HG03045 (cell line): ENCODE results near the gene RSF1.

Experiments used
- ATAC-seq: cut with Tn5 transposase; IDR thresholded peaks from one replicate; pipeline ENCODE4 v1.9.1; 2021; ENCODE audit warnings: mild to moderate bottlenecking, moderate library complexity; ENCODE audit not compliant: unreplicated experiment

The RSF1 gene

DNA sequence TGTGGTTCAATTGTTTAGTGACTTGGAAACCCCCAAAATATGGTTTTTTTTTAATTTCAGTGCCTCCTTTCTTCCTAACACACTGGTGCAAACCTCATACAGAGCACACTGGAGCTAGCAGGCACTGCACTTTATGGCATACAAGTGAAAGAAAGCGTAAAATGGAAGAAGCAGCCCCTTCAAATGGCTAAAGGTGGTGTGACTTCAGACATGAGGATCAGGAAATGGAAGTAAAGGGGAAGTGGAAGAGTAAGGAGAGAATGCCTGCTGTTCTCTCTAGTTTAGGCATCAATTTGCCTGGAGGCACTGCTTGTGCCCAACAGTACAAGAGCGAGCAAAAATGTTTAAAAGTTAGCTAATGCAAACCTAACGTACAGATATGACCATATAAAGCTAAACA is 5.7 kb downstream of the RSF1 start:
- no peak for ATAC-seq

DNA sequence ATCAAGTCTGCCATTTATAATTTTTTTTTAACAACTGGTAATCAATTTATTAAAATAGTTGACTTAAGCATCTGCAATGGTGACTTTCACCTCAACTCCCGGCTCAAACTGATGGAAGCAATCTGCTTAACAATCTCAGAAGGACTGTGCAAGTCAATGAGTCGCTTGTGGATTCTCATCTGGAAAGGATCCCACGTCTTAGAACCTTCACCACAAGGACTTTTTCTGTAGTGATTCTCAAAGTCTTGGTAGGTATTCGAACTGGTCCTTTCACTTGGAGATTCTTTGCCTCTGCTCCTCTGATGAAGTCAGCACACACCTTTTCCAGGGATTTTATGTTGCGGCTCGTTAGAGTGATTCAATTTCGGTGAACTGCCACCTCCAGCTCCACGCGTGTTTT is 7.3 kb downstream of the RSF1 start:
- no peak for ATAC-seq

DNA sequence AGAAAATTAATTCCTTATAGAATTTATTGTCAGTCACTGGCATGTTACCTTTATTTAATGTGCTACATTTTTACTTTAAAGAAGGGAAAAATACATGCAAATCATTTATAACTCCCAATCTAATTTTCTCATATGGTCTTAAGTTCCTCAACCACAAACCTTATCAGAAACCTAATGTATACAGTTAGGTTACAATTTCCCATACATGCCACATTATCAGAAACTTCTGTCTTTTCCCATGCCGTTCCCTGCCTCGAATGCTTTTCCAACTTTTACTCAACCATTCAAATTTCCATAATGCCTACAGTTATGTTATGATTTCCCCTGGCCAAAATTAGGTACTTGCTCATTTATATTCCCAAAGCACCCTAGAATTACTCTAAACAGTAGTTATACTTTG is 13.5 kb downstream of the RSF1 start:
- no peak for ATAC-seq

DNA sequence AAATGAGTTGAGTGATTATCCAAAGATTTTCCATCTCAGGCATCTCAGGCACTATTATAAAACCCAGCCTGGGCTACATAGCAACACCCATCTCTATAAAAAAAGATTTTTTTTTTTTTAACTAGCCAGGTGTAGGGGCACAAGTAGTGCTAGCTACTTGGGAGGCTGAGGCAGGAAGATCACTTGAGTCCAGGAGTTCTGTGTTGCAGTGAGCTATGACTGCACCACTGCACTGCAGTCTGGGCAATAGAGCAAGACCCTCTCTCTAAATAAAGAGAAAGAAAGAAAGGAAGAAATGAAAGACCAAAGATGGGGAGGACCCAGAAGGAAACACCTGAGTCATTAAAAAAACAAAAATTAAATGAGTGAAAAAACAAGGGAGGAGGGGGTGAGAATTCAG is 14.1 kb downstream of the RSF1 start:
- ATAC-seq = no peak

DNA sequence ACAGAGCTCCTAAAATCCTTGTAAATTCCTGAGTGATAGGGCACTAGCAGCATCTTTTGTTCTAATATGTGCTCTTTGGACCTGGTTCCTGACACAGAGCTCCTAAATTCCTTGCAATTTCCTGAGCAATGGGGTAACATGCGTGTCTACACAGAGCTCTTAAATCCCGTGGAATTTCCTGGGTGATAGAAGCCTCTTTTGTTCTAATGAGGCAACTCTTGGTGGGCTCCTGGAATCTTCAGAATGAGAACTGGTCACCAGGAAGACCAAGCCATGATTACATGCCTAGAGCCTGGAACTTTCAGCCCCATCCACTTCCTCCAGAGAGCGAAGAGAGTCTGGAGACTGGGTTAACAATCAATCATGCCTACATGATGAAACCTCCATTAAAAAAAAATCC is 19.0 kb downstream of the RSF1 start:
- no peak for ATAC-seq

DNA sequence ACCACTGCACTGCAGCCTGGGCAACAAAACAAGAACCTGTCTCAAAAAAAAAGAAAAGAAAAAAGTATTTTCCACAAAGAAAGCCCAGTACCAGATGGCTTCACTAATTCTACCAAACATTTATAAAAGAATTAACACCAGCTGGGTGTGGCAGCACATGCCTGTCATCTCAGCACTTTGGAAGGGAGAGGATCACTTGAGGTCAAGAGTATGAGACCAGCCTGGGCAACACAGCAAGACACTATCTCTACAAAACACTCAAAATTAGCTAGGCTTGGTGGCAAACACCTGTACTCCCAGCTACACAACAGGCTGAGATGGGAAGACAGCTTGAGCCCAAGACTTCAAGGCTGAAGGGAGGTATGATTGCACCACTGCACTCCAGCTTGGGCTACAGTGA is 20.1 kb downstream of the RSF1 start:
- ATAC-seq = no peak

DNA sequence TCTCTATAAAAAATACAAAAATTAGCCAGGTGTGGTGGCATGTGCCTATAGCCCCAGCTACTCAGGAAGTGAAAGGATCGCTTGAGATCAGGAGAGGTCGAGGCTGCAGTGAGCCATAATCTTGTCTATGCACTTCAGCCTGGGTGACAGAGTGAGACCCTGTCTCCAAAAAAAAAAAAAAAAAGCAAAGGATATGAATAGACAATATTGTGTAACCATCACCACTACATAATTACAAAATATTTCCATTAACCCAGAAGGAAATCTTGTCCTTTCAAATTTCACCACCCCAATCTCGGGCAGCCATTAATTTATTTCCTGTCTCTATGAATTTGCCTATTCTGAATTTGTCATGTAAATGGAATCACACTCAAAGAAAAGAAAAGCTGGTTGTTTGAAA is 21.2 kb downstream of the RSF1 start:
- no peak for ATAC-seq

DNA sequence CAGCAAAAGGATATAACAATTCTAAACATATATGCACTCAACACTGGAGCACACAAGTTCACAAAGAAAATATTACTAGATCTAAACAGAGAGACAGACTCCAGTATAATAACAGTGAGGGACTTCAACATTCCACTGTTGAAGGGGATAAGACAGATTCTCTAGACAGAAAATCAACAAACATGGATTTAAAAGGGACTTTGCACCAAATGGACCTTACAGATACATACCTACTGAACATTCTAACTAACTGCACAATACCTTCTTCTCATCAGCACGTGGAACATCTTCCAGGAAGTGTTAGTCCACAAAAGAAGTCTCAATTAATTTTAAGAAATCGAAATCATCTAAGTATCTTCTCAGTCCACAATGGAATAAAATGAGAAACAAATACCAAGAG is 26.6 kb downstream of the RSF1 start:
- ATAC-seq = no peak

DNA sequence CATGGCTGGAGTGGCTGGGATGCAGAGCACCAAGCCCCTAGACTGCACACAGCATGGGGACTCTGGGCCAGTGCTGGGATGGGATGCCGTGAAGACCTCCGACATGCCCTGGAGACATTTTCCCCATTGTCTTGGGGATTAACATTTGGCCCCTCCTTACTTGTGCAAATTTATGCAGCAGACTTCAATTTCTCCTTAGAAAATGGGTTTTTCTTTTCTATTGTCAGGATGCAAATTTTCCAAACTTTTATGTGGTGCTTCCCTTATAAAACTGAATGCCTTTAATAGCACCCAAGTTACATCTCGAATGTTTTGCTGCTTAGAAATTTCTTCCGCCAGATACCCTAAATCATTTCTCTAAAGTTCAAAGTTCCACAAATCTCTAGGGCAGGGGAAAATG is 29.2 kb downstream of the RSF1 start:
- no peak for ATAC-seq

DNA sequence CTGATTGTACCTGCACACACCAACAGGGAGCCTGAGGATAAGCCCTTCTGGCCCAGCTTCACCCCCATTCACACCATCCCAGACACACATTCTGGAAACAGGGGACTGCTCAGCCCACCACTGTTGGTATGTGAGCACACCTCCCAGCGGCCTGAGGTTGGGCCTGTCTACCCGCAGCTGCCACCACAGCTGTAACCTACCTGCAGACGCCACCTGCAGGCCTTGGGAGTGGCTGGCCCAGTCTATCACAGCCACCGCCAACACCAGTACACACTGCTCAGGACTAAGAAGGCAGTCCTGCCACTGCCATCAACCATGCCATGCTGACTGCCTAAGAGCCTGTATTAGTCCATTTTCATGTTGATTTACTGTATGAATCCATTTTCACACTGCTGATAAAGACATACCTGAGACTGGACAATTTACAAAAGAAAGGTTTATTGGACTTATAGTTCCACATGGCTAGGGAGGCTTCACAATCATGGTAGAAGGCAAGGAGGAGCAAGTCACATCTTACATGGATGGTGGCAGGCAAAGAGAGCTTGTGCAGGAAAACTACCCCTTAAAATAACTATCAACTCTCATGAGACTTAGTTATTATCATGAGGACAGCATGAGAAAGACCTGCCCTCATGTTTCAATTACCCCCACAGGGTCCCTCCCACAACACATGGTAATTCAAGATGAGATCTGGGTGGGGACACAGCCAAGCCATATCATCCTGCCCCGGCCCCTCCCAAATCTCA is 30.6 kb downstream of the RSF1 start:
- no peak for ATAC-seq

DNA sequence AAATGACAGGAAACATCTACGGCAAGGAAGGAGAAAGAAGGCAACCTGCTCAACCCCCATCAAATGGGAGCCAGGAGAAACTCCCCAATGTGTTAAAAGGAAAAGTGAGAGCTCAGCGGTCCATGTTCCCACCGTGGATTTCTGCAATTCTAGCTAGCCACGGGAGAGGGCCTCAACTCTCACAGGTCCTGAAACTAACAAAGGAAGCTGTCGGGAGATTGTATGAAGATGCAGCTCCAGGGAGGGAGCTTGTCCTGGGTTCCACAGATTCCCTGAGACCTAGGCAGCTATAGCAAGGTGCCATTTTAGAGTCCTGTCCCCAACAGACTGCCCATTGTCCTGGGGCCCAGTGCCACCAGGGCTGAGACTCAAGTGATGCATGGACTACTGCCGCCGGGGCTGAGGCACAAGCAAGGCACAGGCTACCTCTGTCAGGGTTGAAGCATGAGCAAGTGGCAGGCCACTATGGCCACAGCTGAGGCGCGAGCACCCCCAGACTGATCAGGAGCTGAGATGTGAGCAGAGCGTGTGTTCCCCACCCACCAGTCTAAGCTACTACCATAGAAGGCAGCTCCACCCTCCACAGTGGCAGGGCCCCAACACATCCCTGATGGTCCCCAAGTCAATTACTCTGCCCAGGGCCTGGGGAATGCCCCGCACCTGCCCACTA is 31.3 kb downstream of the RSF1 start:
- no peak for ATAC-seq

DNA sequence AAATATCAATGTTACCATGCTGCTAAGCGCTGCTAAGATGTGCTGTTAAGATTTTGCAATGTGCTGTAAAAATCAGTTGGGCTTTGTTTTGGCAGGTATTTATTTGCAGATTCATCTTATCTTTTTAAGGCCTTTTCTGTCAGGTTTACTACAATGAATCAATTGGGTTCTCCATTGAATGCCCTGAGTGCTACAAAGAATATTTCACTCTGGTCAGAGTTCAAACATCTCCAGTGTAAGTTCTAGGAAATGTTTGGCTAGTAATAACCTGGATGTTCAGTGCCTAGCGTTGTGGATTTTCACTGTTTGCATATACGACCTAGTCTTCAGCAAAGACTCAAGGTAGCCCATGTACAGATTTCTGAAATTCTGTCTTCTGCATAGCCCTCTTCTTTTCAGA is 36.0 kb downstream of the RSF1 start:
- no peak for ATAC-seq

DNA sequence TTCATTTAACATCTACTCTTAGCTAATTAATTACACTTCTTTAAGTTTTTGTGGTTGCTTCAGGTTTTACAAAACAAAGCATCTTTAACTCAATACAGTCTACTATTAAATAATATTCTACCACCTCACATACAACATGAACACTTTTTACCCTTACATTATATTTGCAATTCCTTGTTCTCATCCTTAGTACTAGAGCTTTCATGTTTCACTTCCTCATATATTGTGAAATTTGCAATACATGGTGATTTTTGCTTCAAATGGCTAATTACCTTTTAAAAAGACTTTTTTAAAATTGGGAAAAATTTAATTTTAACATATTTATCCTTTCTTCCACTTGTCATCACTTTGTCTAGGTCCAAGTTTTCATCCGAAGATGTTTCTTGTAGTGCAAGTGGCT is 37.5 kb downstream of the RSF1 start:
- ATAC-seq = no peak

DNA sequence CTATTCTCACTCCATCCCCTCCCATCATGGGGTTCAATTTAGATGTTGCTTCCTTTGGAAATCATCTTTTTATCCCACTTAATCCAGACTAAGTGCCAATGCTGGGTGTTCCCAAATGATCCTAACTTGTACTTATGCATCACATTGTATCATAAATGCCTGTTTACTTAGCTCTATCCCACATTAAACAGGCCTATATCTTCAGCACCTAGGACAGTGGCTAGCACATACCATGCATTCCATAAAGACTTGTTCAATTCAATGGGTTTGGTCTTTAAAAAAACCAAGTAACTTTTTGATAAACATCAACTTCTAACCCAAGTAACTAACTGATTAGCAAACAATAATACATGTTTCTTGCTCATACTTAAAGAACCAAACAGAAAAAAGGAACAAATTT is 40.6 kb downstream of the RSF1 start:
- ATAC-seq = no peak

DNA sequence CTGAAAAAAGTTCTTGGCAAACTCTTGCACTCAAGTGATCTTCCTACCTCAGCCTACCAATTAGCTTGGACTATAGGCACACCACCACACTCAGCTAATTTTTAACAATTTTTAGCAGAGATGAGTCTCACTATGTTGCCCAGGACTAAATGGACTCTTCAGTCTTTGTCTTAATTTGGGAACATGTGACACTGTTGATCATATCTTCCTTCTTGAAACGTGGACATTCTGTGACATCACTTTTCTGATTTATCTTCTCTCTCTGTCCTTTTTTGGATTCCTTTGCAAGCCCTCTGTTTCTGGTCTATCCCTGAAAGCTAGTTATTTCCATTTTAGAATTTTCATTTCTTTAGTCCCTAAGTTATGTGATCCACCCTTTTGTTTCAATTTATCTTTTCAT is 42.0 kb downstream of the RSF1 start:
- no peak for ATAC-seq

DNA sequence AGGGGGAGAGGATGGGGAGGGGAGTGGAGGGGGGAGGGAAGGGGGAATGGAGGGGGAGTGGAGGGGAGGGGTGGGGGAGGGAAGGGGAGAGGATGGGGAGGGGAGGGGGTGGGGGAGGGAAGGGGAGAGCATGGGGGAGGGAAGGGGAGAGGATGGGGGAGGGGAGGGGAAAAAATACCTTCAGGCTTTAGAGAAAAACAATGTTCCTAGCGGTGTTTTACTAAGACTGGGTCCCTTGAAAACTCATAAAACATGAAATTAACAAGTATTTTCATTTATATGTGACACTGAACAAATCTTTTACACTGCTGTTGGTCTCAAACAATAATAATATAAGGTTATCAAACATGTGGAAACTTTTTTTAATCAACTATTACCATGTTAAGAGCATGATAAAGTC is 42.4 kb downstream of the RSF1 start:
- ATAC-seq = no peak

DNA sequence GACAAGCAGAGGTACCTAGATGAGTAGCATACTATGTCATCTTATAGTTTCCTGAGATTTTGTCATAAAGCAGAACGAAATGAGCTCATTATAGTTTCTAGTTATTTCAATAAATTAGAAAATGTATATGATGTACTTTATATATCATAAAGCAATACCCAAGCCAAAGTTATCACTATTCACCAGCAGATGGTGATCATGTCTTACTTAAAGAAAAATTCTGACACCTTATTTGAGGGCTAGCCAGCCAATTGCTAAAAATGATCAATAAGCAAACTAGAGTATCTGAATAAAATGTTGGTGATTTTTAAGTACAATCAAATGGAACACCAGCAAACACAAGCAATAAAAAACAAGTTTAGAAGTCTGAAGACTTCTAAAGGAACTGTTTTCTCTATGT is 44.1 kb downstream of the RSF1 start:
- no peak for ATAC-seq

DNA sequence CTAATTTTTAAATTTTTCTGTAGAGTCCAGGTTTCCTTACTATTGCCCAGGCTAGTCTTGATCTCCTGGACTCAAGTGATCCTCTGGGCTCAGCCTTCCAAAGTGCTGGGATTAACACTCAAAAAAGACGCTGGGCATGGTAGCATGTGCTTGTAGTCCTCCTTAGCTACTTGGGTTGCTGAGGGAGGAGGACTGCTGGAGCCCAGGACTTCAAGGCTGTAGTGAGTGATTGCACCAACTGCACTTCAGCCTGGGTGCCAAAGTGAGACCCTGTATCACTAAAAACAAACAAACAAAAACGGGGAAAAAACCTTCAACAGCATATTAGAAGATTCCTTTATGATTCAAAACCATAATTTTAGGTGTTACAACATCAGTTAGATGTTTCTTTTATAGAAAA is 44.6 kb downstream of the RSF1 start:
- ATAC-seq = no peak

DNA sequence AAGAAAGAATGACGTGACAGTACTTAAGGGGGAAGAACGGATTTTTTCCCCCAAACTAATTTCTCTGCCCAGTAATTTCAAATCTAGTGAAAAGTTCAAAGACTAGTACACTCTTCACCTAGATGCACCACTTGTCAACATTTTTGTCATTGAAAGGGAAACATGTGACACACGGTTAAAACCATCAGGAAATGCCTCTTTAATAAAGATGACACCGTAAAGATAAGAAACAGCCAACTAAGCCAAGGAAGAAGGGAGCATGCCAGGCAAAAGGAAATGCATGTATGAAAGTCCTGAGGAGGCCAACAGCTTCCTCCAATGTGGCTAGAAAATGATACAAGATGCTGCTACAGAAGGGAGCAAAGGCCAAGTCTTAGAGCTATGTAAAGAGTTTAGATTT is 49.4 kb downstream of the RSF1 start:
- ATAC-seq = no peak

DNA sequence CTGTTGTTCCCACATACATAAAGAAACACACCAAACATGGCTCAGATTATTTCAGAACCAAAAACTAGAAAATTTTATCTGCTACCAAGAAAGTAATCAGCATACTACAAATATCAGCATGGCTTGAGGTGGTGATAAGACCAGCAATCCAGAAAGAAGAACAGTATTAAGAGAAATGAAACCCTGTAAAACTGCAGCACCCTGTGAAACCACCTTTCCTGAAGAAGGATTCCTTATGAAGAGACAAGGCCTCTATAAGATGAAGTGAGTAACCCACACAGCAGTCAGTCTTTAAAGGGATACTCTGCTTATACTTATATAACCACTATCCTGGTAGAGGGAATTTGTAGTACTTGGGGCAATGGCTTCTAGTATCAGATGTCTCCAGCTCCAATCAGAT is 49.9 kb downstream of the RSF1 start:
- no peak for ATAC-seq

DNA sequence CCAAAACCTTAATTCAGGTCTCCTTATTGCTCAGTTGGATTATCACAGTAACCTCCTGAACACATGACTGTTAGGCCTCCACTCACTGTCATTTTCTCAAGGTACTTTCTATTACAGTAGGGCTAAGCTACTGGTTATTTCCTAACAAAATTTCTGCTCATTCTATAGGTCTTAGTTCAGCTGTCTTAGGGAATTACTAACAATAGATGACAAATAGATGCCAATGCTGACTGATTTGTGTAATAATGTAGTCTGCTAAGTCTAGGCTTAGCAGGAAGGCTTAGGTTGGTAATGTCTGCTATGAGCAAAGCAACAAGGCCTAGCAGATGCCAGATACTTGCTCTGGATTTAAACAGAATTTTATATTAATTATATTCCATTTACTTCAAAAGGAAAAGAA is 58.1 kb downstream of the RSF1 start:
- ATAC-seq = no peak

DNA sequence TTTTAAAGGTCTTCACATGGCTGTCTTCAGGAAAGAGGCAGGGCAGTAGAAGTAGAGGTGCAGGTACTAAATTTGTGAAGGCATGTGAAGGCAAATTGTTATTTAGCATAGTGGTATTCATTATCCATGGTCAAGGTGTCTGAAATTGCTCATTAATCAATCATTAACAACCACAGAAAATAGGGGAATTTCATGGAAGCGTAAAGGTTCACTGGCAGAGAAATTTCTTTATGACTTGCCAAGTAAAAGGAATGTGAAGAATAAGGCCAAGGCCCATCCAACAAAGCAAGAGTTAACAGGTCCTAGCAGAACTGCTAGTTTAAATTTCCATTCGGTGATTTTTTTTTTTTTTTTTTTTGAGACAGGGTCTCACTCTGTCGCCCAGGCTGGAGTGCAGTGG is 59.0 kb downstream of the RSF1 start:
- no peak for ATAC-seq

DNA sequence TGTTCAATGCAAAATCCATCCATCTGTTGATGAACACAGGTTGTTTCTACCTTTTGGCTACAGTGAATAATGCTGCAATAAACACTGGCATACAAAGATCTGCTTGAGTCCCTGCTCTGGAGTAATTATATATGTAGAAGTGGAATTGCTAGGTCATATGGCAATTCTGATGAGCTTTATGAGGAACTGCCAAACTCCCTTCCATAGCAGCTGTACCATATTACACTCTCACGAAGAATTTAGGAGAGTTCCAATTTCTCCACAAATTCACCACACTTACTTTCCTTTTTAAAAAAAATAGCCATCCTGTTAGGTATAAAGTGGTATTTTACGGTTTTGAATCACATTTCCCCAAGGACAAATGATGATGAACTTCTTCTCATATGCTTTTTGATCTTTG is 62.2 kb downstream of the RSF1 start:
- ATAC-seq = no peak
